ENCODE data around the gene PRAMEF18. TPM values are rescaled to one million over a fixed set of nuclear protein-coding genes. Genes with fewer than 3 reads are reported as not detected.
"Not testable (repeated sequence)": the region's sequence is repeated elsewhere in the genome, so short reads cannot be mapped to it uniquely, and the experiment has no call there.

Gene PRAMEF18
- total and polyA plus RNA-seq, 2 donors from 2014 or later = not detected

GRCh38 chr1:13237572-13237971 is 11.6 kb upstream of the PRAMEF18 start:
- intact Hi-C loops (cut with DNase I); H3K4me1 ChIP-seq (ENCODE audit: control insufficient read depth in 2 of 3, insufficient read depth in 2 of 3, low read depth in 1 of 3, low read length in 3 of 3); H3K4me3 ChIP-seq (ENCODE audit: low read length in 3 of 3); H3K27me3 ChIP-seq (ENCODE audit: control insufficient read depth, insufficient read depth, low read length); DNase-seq; H3K9me3 ChIP-seq (ENCODE audit: control insufficient read depth in 2 of 3, insufficient read depth in 1 of 3, low read length in 3 of 3); H3K9ac ChIP-seq (ENCODE audit: low read length in 3 of 3); H3K36me3 ChIP-seq (ENCODE audit: control insufficient read depth in 2 of 3, insufficient read depth in 3 of 3, low read length in 3 of 3); H3K27ac ChIP-seq (ENCODE audit: low read depth in 2 of 2, low read length in 2 of 2); FAIRE-seq: not testable (repeated sequence)

- H3K9me3 ChIP-seq (ENCODE audit: control insufficient read depth in 2 of 3, insufficient read depth in 1 of 3, low read length in 3 of 3); H3K4me3 ChIP-seq (ENCODE audit: low read length in 3 of 3); H3K36me3 ChIP-seq (ENCODE audit: control insufficient read depth in 2 of 3, insufficient read depth in 3 of 3, low read length in 3 of 3); H3K27me3 ChIP-seq (ENCODE audit: control insufficient read depth, insufficient read depth, low read length); H3K4me1 ChIP-seq (ENCODE audit: control insufficient read depth in 2 of 3, insufficient read depth in 2 of 3, low read depth in 1 of 3, low read length in 3 of 3); FAIRE-seq; H3K9ac ChIP-seq (ENCODE audit: low read length in 3 of 3); H3K27ac ChIP-seq (ENCODE audit: low read depth in 2 of 2, low read length in 2 of 2); intact Hi-C loops (cut with DNase I): not testable (repeated sequence)
- peak in 1 of 5 donors; percentile 20 for DNase-seq
Measured at GRCh38 chr1:13234057-13234456, 8.1 kb upstream of the PRAMEF18 start.

- H3K9ac ChIP-seq (ENCODE audit: low read length in 3 of 3); DNase-seq; FAIRE-seq; H3K9me3 ChIP-seq (ENCODE audit: control insufficient read depth in 2 of 3, insufficient read depth in 1 of 3, low read length in 3 of 3); H3K4me3 ChIP-seq (ENCODE audit: low read length in 3 of 3); intact Hi-C loops (cut with DNase I); H3K27me3 ChIP-seq (ENCODE audit: control insufficient read depth, insufficient read depth, low read length); H3K36me3 ChIP-seq (ENCODE audit: control insufficient read depth in 2 of 3, insufficient read depth in 3 of 3, low read length in 3 of 3); H3K4me1 ChIP-seq (ENCODE audit: control insufficient read depth in 2 of 3, insufficient read depth in 2 of 3, low read depth in 1 of 3, low read length in 3 of 3); H3K27ac ChIP-seq (ENCODE audit: low read depth in 2 of 2, low read length in 2 of 2): not testable (repeated sequence)
Measured at GRCh38 chr1:13232056-13232455, 6.1 kb upstream of the PRAMEF18 start.

GRCh38 chr1:13231061-13231750 is 5.3 kb upstream of the PRAMEF18 start:
- intact Hi-C loops (cut with DNase I); DNase-seq; FAIRE-seq; H3K4me3 ChIP-seq (ENCODE audit: low read length in 3 of 3); H3K27me3 ChIP-seq (ENCODE audit: control insufficient read depth, insufficient read depth, low read length); H3K4me1 ChIP-seq (ENCODE audit: control insufficient read depth in 2 of 3, insufficient read depth in 2 of 3, low read depth in 1 of 3, low read length in 3 of 3); H3K9ac ChIP-seq (ENCODE audit: low read length in 3 of 3); H3K36me3 ChIP-seq (ENCODE audit: control insufficient read depth in 2 of 3, insufficient read depth in 3 of 3, low read length in 3 of 3); H3K27ac ChIP-seq (ENCODE audit: low read depth in 2 of 2, low read length in 2 of 2); H3K9me3 ChIP-seq (ENCODE audit: control insufficient read depth in 2 of 3, insufficient read depth in 1 of 3, low read length in 3 of 3): not testable (repeated sequence)

GRCh38 chr1:13230601-13231000 is 4.6 kb upstream of the PRAMEF18 start:
- H3K27ac ChIP-seq (ENCODE audit: low read depth in 2 of 2, low read length in 2 of 2); DNase-seq; H3K9ac ChIP-seq (ENCODE audit: low read length in 3 of 3); H3K4me1 ChIP-seq (ENCODE audit: control insufficient read depth in 2 of 3, insufficient read depth in 2 of 3, low read depth in 1 of 3, low read length in 3 of 3); H3K9me3 ChIP-seq (ENCODE audit: control insufficient read depth in 2 of 3, insufficient read depth in 1 of 3, low read length in 3 of 3); H3K36me3 ChIP-seq (ENCODE audit: control insufficient read depth in 2 of 3, insufficient read depth in 3 of 3, low read length in 3 of 3); H3K27me3 ChIP-seq (ENCODE audit: control insufficient read depth, insufficient read depth, low read length); FAIRE-seq; intact Hi-C loops (cut with DNase I); H3K4me3 ChIP-seq (ENCODE audit: low read length in 3 of 3): not testable (repeated sequence)

GRCh38 chr1:13230096-13230495 is 4.1 kb upstream of the PRAMEF18 start:
- DNase-seq; intact Hi-C loops (cut with DNase I); H3K36me3 ChIP-seq (ENCODE audit: control insufficient read depth in 2 of 3, insufficient read depth in 3 of 3, low read length in 3 of 3): not testable (repeated sequence)

More at GRCh38 chr1:13230096-13230495, 4.1 kb upstream of the PRAMEF18 start:
- FAIRE-seq; H3K4me1 ChIP-seq (ENCODE audit: control insufficient read depth in 2 of 3, insufficient read depth in 2 of 3, low read depth in 1 of 3, low read length in 3 of 3); H3K4me3 ChIP-seq (ENCODE audit: low read length in 3 of 3); H3K9ac ChIP-seq (ENCODE audit: low read length in 3 of 3); H3K27me3 ChIP-seq (ENCODE audit: control insufficient read depth, insufficient read depth, low read length); H3K9me3 ChIP-seq (ENCODE audit: control insufficient read depth in 2 of 3, insufficient read depth in 1 of 3, low read length in 3 of 3); H3K27ac ChIP-seq (ENCODE audit: low read depth in 2 of 2, low read length in 2 of 2): not testable (repeated sequence)
